ENCODE results near the gene TNNC1.

DNA sequence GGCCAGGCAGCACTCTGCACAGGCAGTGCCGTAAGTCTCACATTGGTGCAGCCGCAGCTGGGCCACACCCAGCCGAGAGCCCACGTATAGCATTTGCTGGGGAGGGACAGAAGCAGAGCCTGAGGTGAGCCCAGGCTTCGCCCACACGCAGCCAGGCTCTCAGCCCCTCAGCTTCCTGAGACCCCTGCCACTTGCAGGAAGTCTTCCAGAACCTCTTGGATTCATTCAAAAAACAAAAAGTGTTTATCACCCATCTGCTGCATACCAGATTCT, 15.8 kb downstream of the TNNC1 start:
- TF ChIP-seq, protein P1, sequence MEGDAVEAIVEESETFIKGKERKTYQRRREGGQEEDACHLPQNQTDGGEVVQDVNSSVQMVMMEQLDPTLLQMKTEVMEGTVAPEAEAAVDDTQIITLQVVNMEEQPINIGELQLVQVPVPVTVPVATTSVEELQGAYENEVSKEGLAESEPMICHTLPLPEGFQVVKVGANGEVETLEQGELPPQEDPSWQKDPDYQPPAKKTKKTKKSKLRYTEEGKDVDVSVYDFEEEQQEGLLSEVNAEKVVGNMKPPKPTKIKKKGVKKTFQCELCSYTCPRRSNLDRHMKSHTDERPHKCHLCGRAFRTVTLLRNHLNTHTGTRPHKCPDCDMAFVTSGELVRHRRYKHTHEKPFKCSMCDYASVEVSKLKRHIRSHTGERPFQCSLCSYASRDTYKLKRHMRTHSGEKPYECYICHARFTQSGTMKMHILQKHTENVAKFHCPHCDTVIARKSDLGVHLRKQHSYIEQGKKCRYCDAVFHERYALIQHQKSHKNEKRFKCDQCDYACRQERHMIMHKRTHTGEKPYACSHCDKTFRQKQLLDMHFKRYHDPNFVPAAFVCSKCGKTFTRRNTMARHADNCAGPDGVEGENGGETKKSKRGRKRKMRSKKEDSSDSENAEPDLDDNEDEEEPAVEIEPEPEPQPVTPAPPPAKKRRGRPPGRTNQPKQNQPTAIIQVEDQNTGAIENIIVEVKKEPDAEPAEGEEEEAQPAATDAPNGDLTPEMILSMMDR (IDR thresholded peaks at IDR 0.05), result no peak
- no peak for TF ChIP-seq ZNF423 (CRISPR knock-in tag; IDR thresholded peaks at IDR 0.05)

Measured in WTC11 (cell line).